GM12801 (cell line): ENCODE results near the gene KCNAB3.

Experiments
- TF ChIP-seq, protein P1 (sequence below): IDR thresholded peaks from one replicate; pipeline ENCODE4 v1.5.1; 2011; ENCODE audit warnings: control low read depth; ENCODE audit not compliant: insufficient read length; ENCODE audit errors: extremely low read depth

KCNAB3 gene

GRCh38 chr17:7922269-7922844 lies 7.3 kb downstream of the KCNAB3 start:
- TF ChIP-seq, protein P1, sequence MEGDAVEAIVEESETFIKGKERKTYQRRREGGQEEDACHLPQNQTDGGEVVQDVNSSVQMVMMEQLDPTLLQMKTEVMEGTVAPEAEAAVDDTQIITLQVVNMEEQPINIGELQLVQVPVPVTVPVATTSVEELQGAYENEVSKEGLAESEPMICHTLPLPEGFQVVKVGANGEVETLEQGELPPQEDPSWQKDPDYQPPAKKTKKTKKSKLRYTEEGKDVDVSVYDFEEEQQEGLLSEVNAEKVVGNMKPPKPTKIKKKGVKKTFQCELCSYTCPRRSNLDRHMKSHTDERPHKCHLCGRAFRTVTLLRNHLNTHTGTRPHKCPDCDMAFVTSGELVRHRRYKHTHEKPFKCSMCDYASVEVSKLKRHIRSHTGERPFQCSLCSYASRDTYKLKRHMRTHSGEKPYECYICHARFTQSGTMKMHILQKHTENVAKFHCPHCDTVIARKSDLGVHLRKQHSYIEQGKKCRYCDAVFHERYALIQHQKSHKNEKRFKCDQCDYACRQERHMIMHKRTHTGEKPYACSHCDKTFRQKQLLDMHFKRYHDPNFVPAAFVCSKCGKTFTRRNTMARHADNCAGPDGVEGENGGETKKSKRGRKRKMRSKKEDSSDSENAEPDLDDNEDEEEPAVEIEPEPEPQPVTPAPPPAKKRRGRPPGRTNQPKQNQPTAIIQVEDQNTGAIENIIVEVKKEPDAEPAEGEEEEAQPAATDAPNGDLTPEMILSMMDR = no peak

- TF ChIP-seq, protein P1 = no peak
These were observed 12.8 kb downstream of the KCNAB3 start for GRCh38 chr17:7916808-7917207.

- TF ChIP-seq, protein P1 = no peak
These were observed 13.3 kb downstream of the KCNAB3 start for GRCh38 chr17:7916385-7916682.

DNA sequence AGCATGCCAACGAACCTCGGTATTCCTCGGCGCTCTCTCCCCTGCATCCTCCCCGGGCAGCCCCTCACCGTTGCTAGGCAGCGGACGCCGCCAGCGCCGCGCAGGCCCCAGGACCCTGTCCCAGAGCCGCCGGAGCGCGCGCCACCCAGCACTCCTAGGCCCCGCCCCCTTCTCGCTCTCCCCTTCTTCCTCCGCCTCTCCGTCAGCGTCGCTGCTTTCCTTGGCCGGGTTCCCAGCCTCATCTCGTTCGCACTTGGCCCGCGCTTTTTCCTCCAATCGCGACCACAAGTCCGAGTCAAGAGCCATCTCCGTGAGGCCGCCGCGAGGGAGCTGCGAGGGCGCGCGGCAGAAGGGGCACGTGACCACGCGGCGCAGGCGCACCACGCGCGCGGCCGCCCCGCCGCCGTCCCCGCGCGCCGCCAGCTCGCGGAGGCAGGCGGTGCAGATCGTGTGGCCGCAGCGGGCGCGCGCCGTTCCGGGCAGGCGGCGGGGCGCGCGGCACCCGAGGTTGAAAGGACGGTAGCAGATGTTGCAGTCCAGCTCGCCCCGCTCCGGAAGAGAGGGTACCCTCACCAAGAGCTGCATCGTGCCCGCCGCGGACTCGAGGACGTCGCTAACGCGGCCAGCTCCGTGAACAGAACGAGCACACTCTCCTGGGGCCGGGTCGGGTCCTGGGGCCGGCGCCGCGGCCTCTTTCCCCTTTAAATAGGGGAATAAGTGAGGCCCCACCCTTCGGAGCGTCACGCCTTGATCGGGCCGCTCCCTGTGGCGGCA lies 13.9 kb downstream of the KCNAB3 start, which contains the start of gene RNF227:
RNF227 (minus strand) TSS at position 679 of the 774 bp plus-strand sequence; CDS start at position 585, 94 bp downstream.
- TF ChIP-seq, protein P1 = no peak

GRCh38 chr17:7915179-7915610 lies 14.5 kb downstream of the KCNAB3 start:
- TF ChIP-seq, protein P1 = no peak

- TF ChIP-seq, protein P1 = no peak
These were observed 16.6 kb downstream of the KCNAB3 start for GRCh38 chr17:7912927-7913524.

GRCh38 chr17:7911116-7911515 lies 18.5 kb downstream of the KCNAB3 start:
- TF ChIP-seq, protein P1 = no peak
